ENCODE data around the gene ASIC5.
"Not testable (repeated sequence)": the region's sequence is repeated elsewhere in the genome, so short reads cannot be mapped to it uniquely, and the experiment has no call there.

Gene ASIC5

GRCh38 chr4:155809835-155810234 lies 56.2 kb downstream of the ASIC5 start:
- peaks cover 0 to 4% (median 0%) of the 10 kb centered on the region in 5 donors for H3K4me1 ChIP-seq (ENCODE audit: control insufficient read depth in 5 of 5, insufficient read depth in 5 of 5, low read length in 5 of 5)
- H3K27ac ChIP-seq (ENCODE audit: low read depth, low read length) = no peak overlapping the region
- H3K36me3 ChIP-seq (ENCODE audit: control insufficient read depth in 5 of 5, insufficient read depth in 5 of 5, low read length in 5 of 5) = peaks cover 0 to 6% (median 0%) of the 10 kb centered on the region in 5 donors
- H3K4me3 ChIP-seq (ENCODE audit: low read depth in 1 of 5, low read length in 5 of 5) = no peak overlapping the region
- no peaks in the 10 kb centered on the region for H3K27me3 ChIP-seq (ENCODE audit: control insufficient read depth in 5 of 5, insufficient read depth in 4 of 5, low read length in 5 of 5)
- no peaks in the 10 kb centered on the region for H3K9me3 ChIP-seq (ENCODE audit: control insufficient read depth in 5 of 5, low read length in 5 of 5)
- H3K9ac ChIP-seq (ENCODE audit: low read length in 5 of 5) = no peak overlapping the region

GRCh38 chr4:155807021-155807420 lies 59.1 kb downstream of the ASIC5 start:
- Histone ChIP-seq H3K27ac (ENCODE audit: low read depth, low read length) (no peak overlapping the region), H3K4me3 (ENCODE audit: low read depth in 1 of 5, low read length in 5 of 5) (no peak overlapping the region)

GRCh38 chr4:155805016-155805415 lies 61.1 kb downstream of the ASIC5 start:
- Histone ChIP-seq H3K9ac (ENCODE audit: low read length in 5 of 5) (no peak overlapping the region), H3K27ac (ENCODE audit: low read depth, low read length) (no peak overlapping the region), H3K36me3 (ENCODE audit: control insufficient read depth in 5 of 5, insufficient read depth in 5 of 5, low read length in 5 of 5) (peaks cover 0 to 9% (median 0%) of the 10 kb centered on the region in 5 donors), H3K9me3 (ENCODE audit: control insufficient read depth in 5 of 5, low read length in 5 of 5) (no peaks in the 10 kb centered on the region), H3K4me3 (ENCODE audit: low read depth in 1 of 5, low read length in 5 of 5) (no peak overlapping the region), H3K27me3 (ENCODE audit: control insufficient read depth in 5 of 5, insufficient read depth in 4 of 5, low read length in 5 of 5) (no peaks in the 10 kb centered on the region), H3K4me1 (ENCODE audit: control insufficient read depth in 5 of 5, insufficient read depth in 5 of 5, low read length in 5 of 5) (peaks cover 0 to 2% (median 0%) of the 10 kb centered on the region in 5 donors)

More at GRCh38 chr4:155807021-155807420, 59.1 kb downstream of the ASIC5 start:
- Histone ChIP-seq H3K4me1 (ENCODE audit: control insufficient read depth in 5 of 5, insufficient read depth in 5 of 5, low read length in 5 of 5) (peaks cover 0 to 4% (median 0%) of the 10 kb centered on the region in 5 donors), H3K36me3 (ENCODE audit: control insufficient read depth in 5 of 5, insufficient read depth in 5 of 5, low read length in 5 of 5) (peaks cover 0 to 9% (median 0%) of the 10 kb centered on the region in 5 donors), H3K9ac (ENCODE audit: low read length in 5 of 5) (peak overlapping the region in 1 of 5 donors; percentile 32), H3K27me3 (ENCODE audit: control insufficient read depth in 5 of 5, insufficient read depth in 4 of 5, low read length in 5 of 5) (no peaks in the 10 kb centered on the region), H3K9me3 (ENCODE audit: control insufficient read depth in 5 of 5, low read length in 5 of 5) (no peaks in the 10 kb centered on the region)

- H3K9ac ChIP-seq (ENCODE audit: low read length in 5 of 5) = no peak overlapping the region
- no peaks in the 10 kb centered on the region for H3K27me3 ChIP-seq (ENCODE audit: control insufficient read depth in 5 of 5, insufficient read depth in 4 of 5, low read length in 5 of 5)
- H3K27ac ChIP-seq (ENCODE audit: low read depth, low read length) = no peak overlapping the region
- no peak overlapping the region for H3K4me3 ChIP-seq (ENCODE audit: low read depth in 1 of 5, low read length in 5 of 5)
- H3K9me3 ChIP-seq (ENCODE audit: control insufficient read depth in 5 of 5, low read length in 5 of 5) = no peaks in the 10 kb centered on the region
- peaks cover 0 to 11% (median 0%) of the 10 kb centered on the region in 5 donors for H3K36me3 ChIP-seq (ENCODE audit: control insufficient read depth in 5 of 5, insufficient read depth in 5 of 5, low read length in 5 of 5)
- no peaks in the 10 kb centered on the region for H3K4me1 ChIP-seq (ENCODE audit: control insufficient read depth in 5 of 5, insufficient read depth in 5 of 5, low read length in 5 of 5)
These were observed 63.7 kb downstream of the ASIC5 start for GRCh38 chr4:155802190-155802959.

- no peaks in the 10 kb centered on the region for H3K4me1 ChIP-seq (ENCODE audit: control insufficient read depth in 5 of 5, insufficient read depth in 5 of 5, low read length in 5 of 5)
- H3K4me3 ChIP-seq (ENCODE audit: low read depth in 1 of 5, low read length in 5 of 5) = no peak overlapping the region
- H3K27me3 ChIP-seq (ENCODE audit: control insufficient read depth in 5 of 5, insufficient read depth in 4 of 5, low read length in 5 of 5) = no peaks in the 10 kb centered on the region
- peaks cover 0 to 11% (median 0%) of the 10 kb centered on the region in 5 donors for H3K36me3 ChIP-seq (ENCODE audit: control insufficient read depth in 5 of 5, insufficient read depth in 5 of 5, low read length in 5 of 5)
- no peak overlapping the region for H3K9ac ChIP-seq (ENCODE audit: low read length in 5 of 5)
- H3K9me3 ChIP-seq (ENCODE audit: control insufficient read depth in 5 of 5, low read length in 5 of 5) = no peaks in the 10 kb centered on the region
- H3K27ac ChIP-seq (ENCODE audit: low read depth, low read length) = no peak overlapping the region
These were observed 65.3 kb downstream of the ASIC5 start for GRCh38 chr4:155800685-155801343.

GRCh38 chr4:155799794-155800123 lies 66.3 kb downstream of the ASIC5 start:
- Histone ChIP-seq H3K27ac (ENCODE audit: low read depth, low read length) (no peak overlapping the region), H3K36me3 (ENCODE audit: control insufficient read depth in 5 of 5, insufficient read depth in 5 of 5, low read length in 5 of 5) (peaks cover 0 to 7% (median 0%) of the 10 kb centered on the region in 5 donors), H3K4me1 (ENCODE audit: control insufficient read depth in 5 of 5, insufficient read depth in 5 of 5, low read length in 5 of 5) (no peaks in the 10 kb centered on the region), H3K9me3 (ENCODE audit: control insufficient read depth in 5 of 5, low read length in 5 of 5) (no peaks in the 10 kb centered on the region), H3K9ac (ENCODE audit: low read length in 5 of 5) (no peak overlapping the region), H3K4me3 (ENCODE audit: low read depth in 1 of 5, low read length in 5 of 5) (no peak overlapping the region), H3K27me3 (ENCODE audit: control insufficient read depth in 5 of 5, insufficient read depth in 4 of 5, low read length in 5 of 5) (no peaks in the 10 kb centered on the region)

GRCh38 chr4:155799116-155799793 lies 66.8 kb downstream of the ASIC5 start:
- Histone ChIP-seq H3K9ac (ENCODE audit: low read length in 5 of 5) (no peak overlapping the region), H3K4me1 (ENCODE audit: control insufficient read depth in 5 of 5, insufficient read depth in 5 of 5, low read length in 5 of 5) (no peaks in the 10 kb centered on the region), H3K27me3 (ENCODE audit: control insufficient read depth in 5 of 5, insufficient read depth in 4 of 5, low read length in 5 of 5) (no peaks in the 10 kb centered on the region), H3K4me3 (ENCODE audit: low read depth in 1 of 5, low read length in 5 of 5) (no peak overlapping the region), H3K36me3 (ENCODE audit: control insufficient read depth in 5 of 5, insufficient read depth in 5 of 5, low read length in 5 of 5) (peaks cover 0 to 7% (median 0%) of the 10 kb centered on the region in 5 donors), H3K27ac (ENCODE audit: low read depth, low read length) (no peak overlapping the region), H3K9me3 (ENCODE audit: control insufficient read depth in 5 of 5, low read length in 5 of 5) (no peaks in the 10 kb centered on the region)

- H3K27me3 ChIP-seq (ENCODE audit: control insufficient read depth in 5 of 5, insufficient read depth in 4 of 5, low read length in 5 of 5); H3K4me1 ChIP-seq (ENCODE audit: control insufficient read depth in 5 of 5, insufficient read depth in 5 of 5, low read length in 5 of 5); H3K9ac ChIP-seq (ENCODE audit: low read length in 5 of 5); H3K4me3 ChIP-seq (ENCODE audit: low read depth in 1 of 5, low read length in 5 of 5); H3K36me3 ChIP-seq (ENCODE audit: control insufficient read depth in 5 of 5, insufficient read depth in 5 of 5, low read length in 5 of 5); H3K27ac ChIP-seq (ENCODE audit: low read depth, low read length); H3K9me3 ChIP-seq (ENCODE audit: control insufficient read depth in 5 of 5, low read length in 5 of 5): not testable (repeated sequence)
These were observed 68.5 kb downstream of the ASIC5 start for GRCh38 chr4:155797581-155797980.

GRCh38 chr4:155795991-155796390 lies 70.1 kb downstream of the ASIC5 start:
- no peak overlapping the region for H3K4me3 ChIP-seq (ENCODE audit: low read depth in 1 of 5, low read length in 5 of 5)
- no peak overlapping the region for H3K9ac ChIP-seq (ENCODE audit: low read length in 5 of 5)
- peaks cover 0 to 3% (median 0%) of the 10 kb centered on the region in 5 donors for H3K36me3 ChIP-seq (ENCODE audit: control insufficient read depth in 5 of 5, insufficient read depth in 5 of 5, low read length in 5 of 5)
- H3K9me3 ChIP-seq (ENCODE audit: control insufficient read depth in 5 of 5, low read length in 5 of 5) = no peaks in the 10 kb centered on the region
- H3K4me1 ChIP-seq (ENCODE audit: control insufficient read depth in 5 of 5, insufficient read depth in 5 of 5, low read length in 5 of 5) = no peaks in the 10 kb centered on the region
- no peaks in the 10 kb centered on the region for H3K27me3 ChIP-seq (ENCODE audit: control insufficient read depth in 5 of 5, insufficient read depth in 4 of 5, low read length in 5 of 5)
- H3K27ac ChIP-seq (ENCODE audit: low read depth, low read length) = no peak overlapping the region
